ENCODE results near the gene MAPK14. TPM values are rescaled to one million over a fixed set of nuclear protein-coding genes. Genes with fewer than 3 reads are reported as not detected.

Gene MAPK14
- total and polyA plus RNA-seq, 2 of the 4 experiments (the other 2 are of a cell fraction): 28.4 to 74.4 TPM

- Histone ChIP-seq H3K79me1 (ENCODE audit: low read depth in 1 of 2, low read length in 2 of 2) (no peaks in the 10 kb centered on the region), H2AK5ac (ENCODE audit: low read depth, low read length) (peak overlapping the region; percentile 47; the same call in 1 of the 2 replicates), H4K5ac (ENCODE audit: low read depth, low read length) (no peak overlapping the region), H4K20me1 (ENCODE audit: insufficient read depth, low read length) (no peaks in the 10 kb centered on the region), H2AK9ac (replicated peaks; ENCODE audit: low read depth, low read length, poor library complexity) (peak overlapping the region; percentile 3), H3K14ac (replicated peaks; ENCODE audit: low read depth, low read length) (peak overlapping the region; percentile 39; the same call in 1 of the 2 replicates), H2AFZ (replicated peaks; ENCODE audit: low read length, poor library complexity) (peak overlapping the region; percentile 79), H3K27me3 (ENCODE audit: control insufficient read depth, insufficient read depth, low read length) (no peaks in the 10 kb centered on the region), H3K9me1 (ENCODE audit: insufficient read depth, low read length) (peaks cover 8% of the 10 kb centered on the region; the same call in 1 of the 2 replicates), H3K9me3 (ENCODE audit: control insufficient read depth, insufficient read depth, low read length) (no peaks in the 10 kb centered on the region), H3K18ac (ENCODE audit: low read depth, low read length) (no peak overlapping the region), H3K23ac (ENCODE audit: low read depth, low read length) (no peak overlapping the region), H3K36me3 (ENCODE audit: control insufficient read depth, insufficient read depth, low read length) (peaks cover 2% of the 10 kb centered on the region; the same call in 1 of the 2 replicates), H2BK120ac (ENCODE audit: low read depth, low read length) (no peak overlapping the region), H3K9ac (ENCODE audit: low read depth, low read length) (no peak overlapping the region), H3K4ac (ENCODE audit: low read depth, low read length) (no peak overlapping the region), H3K4me1 (ENCODE audit: control insufficient read depth, insufficient read depth, low read length) (peaks cover 7% of the 10 kb centered on the region), H3K56ac (ENCODE audit: extremely low read depth, insufficient read depth, low read length) (no peak overlapping the region), H2BK20ac (ENCODE audit: low read depth, low read length) (no peak overlapping the region), H4K91ac (ENCODE audit: insufficient read depth, low read depth, low read length) (no peak overlapping the region), H2BK5ac (ENCODE audit: low read depth, low read length, poor library complexity, severe bottlenecking) (no peak overlapping the region), H3K4me3 (ENCODE audit: insufficient read depth, low read depth, low read length) (no peak overlapping the region), H2BK15ac (ENCODE audit: low read depth, low read length) (no peak overlapping the region), H3K27ac (ENCODE audit: insufficient read depth, low read length) (no peak overlapping the region), H3K4me2 (ENCODE audit: low read depth, low read length) (no peak overlapping the region), H4K8ac (ENCODE audit: low read depth in 2 of 2, low read length in 2 of 2) (no peak overlapping the region)
- CTCF ChIA-PET: no interaction called here
- no peak for DNase-seq
- ATAC-seq (ENCODE audit: low read depth): peak; percentile 41
- 0% methylated on average over 1 of the region's 13 CpGs; no CpG with 5 or more reads in 1 of the 2 experiments for WGBS, 2 experiments (ENCODE audit: extremely low coverage in 2 of 2, insufficient read length in 1 of 2)
- dilution Hi-C loops (cut with HindIII; ENCODE audit: low sequenced_read_pairs, unreplicated experiment): no loop called here
- intact Hi-C loops (cut with micrococcal nuclease): no loop called here
- no TSS peak for BruUV-seq (replicated peaks)
- in situ Hi-C loops (cut with MboI; ENCODE audit: low sequenced_read_pairs): loop anchor here (5.0 kb wide), 1 partner anchor 81 kb away; no protein-coding TSS in a partner anchor
- POLR2A ChIA-PET (ENCODE audit: unreplicated experiment): no interaction called here
- TF ChIP-seq RFX5 (IDR thresholded peaks at IDR 0.05; ENCODE audit: low read depth, low read length) (no peak), SMC3 (IDR thresholded peaks at IDR 0.05; ENCODE audit: low read depth, low read length) (no peak), MXI1 (IDR thresholded peaks at IDR 0.05; ENCODE audit: borderline replicate concordance, low read depth, low read length) (no peak), FOS (IDR thresholded peaks at IDR 0.05; ENCODE audit: low read depth, low read length) (no peak), USF2 (IDR thresholded peaks at IDR 0.05; ENCODE audit: low read depth, low read length) (no peak; the same call in 1 of the 2 replicates), CHD1 (IDR thresholded peaks at IDR 0.05; ENCODE audit: low read depth, low read length) (no peak), CEBPB (IDR thresholded peaks at IDR 0.05; ENCODE audit: low read depth, low read length) (no peak), BHLHE40 (IDR thresholded peaks at IDR 0.05; ENCODE audit: low read depth, low read length) (no peak), ELK1 (IDR thresholded peaks at IDR 0.05; ENCODE audit: borderline replicate concordance, low read depth, low read length) (no peak), RCOR1 (IDR thresholded peaks at IDR 0.05; ENCODE audit: insufficient replicate concordance, low read length) (no peak), MAFK (IDR thresholded peaks at IDR 0.05; ENCODE audit: low read depth, low read length) (no peak), POLR2A (IDR thresholded peaks at IDR 0.05; ENCODE audit: low read depth, low read length) (no peak), CTCF (conservative IDR thresholded peaks at IDR 0.05; ENCODE audit: low read depth, low read length) (no peak), RAD21 (IDR thresholded peaks at IDR 0.05; ENCODE audit: low read length) (no peak), NFE2L2 (IDR thresholded peaks at IDR 0.05; ENCODE audit: low read depth, low read length) (no peak)
Observed at GRCh38 chr6:36120979-36121786, 93.6 kb downstream of the MAPK14 start.
